HCEC 1CT (cell line): ENCODE data around the gene COQ4.

ENCODE experiments used
- DNase-seq: peaks from one replicate; pipeline ENCODE4 v3.0.0-alpha.2; 2017

The COQ4 gene

GRCh38 chr9:128382261-128382660, 59.6 kb downstream of the COQ4 start:
- no peak for DNase-seq

GRCh38 chr9:128383007-128383753, 60.5 kb downstream of the COQ4 start:
- DNase-seq, result no peak
